Panc1 (cell line): Measurements from ENCODE around the gene RANBP1. TPM values are rescaled to one million over a fixed set of nuclear protein-coding genes. Genes with fewer than 3 reads are reported as not detected.

Experiments
- ATAC-seq: fragments of 200-7000 bp; cut with Tn5 transposase; 2 replicates; pipeline ENCODE4 v1.9.1; 2020; ENCODE audit warnings: mild to moderate bottlenecking, moderate library complexity
- BruUV-seq: library from RNA; stranded (reverse); fragments of 400-500 nt; replicated peaks from 2 replicates; lab custom pipeline; 2021; lab: Mats Ljungman, UMichigan
- CTCF ChIA-PET: fragments of 300-600 bp; sonication (Branson Sonifier 250); formaldehyde crosslinking; loops from one replicate; lab custom pipeline; 2022; ENCODE audit warnings: antibody characterized with exemption; lab: Charles Lee
- POLR2A ChIA-PET: fragments of 300-600 bp; sonication (Branson Sonifier 250); formaldehyde crosslinking; loops from one replicate; lab custom pipeline; 2022; ENCODE audit warnings: antibody characterized with exemption; lab: Charles Lee
- DNase-seq: peaks from one replicate; pipeline ENCODE4 v3.0.0-alpha.2; 2010; ENCODE audit warnings: low read depth, low spot score
- H3K27ac ChIP-seq: 2 replicates; pipeline ENCODE4 v1.5.1; 2011; ENCODE audit warnings: mild to moderate bottlenecking, low read length, inconsistent platforms
- H3K27me3 ChIP-seq: fragments of 200-500 bp; sonication (Bioruptor generic); 2 replicates; pipeline ENCODE4 v1.6.0; 2014; ENCODE audit warnings: low read length, inconsistent platforms; ENCODE audit not compliant: control insufficient read depth, insufficient read depth
- H3K36me3 ChIP-seq: fragments of 200-500 bp; sonication (Bioruptor generic); 2 replicates; pipeline ENCODE4 v1.5.1; 2014; ENCODE audit warnings: inconsistent platforms, mild to moderate bottlenecking, low read length, moderate library complexity; ENCODE audit not compliant: control insufficient read depth, insufficient read depth
- H3K4me1 ChIP-seq: 2 replicates; pipeline ENCODE4 v1.5.1; 2011; ENCODE audit warnings: inconsistent platforms, mild to moderate bottlenecking, low read length, moderate library complexity; ENCODE audit not compliant: control insufficient read depth, insufficient read depth
- H3K4me3 ChIP-seq, 2 experiments: 2 replicates each; pipeline ENCODE4 v1.5.1; 2011 to 2012; ENCODE audit warnings: low read depth in 2 of 2, low read length in 2 of 2, mild to moderate bottlenecking in 2 of 2, inconsistent platforms in 1 of 2, moderate library complexity in 1 of 2
- H3K9me3 ChIP-seq: fragments of 200-500 bp; sonication (Bioruptor generic); 2 replicates; pipeline ENCODE4 v1.5.1; 2014; ENCODE audit warnings: low read depth, mild to moderate bottlenecking, inconsistent platforms, low read length, moderate library complexity; ENCODE audit not compliant: control insufficient read depth, insufficient read depth
- POLR2AphosphoS5 ChIP-seq: IDR thresholded peaks from 2 replicates; pipeline ENCODE4 v1.6.1; 2012; ENCODE audit warnings: mild to moderate bottlenecking, low read depth, low read length, moderate library complexity
- SIN3A ChIP-seq: IDR thresholded peaks from 2 replicates; pipeline ENCODE4 v1.6.1; 2012; ENCODE audit warnings: low read depth, mild to moderate bottlenecking, low read length, moderate library complexity, borderline replicate concordance; ENCODE audit not compliant: insufficient read depth
- TCF7L2 ChIP-seq: IDR thresholded peaks from 2 replicates; pipeline ENCODE4 v1.6.1; 2011; ENCODE audit warnings: mild to moderate bottlenecking, low read depth, low read length, inconsistent platforms
- in situ Hi-C: cut with HindIII; loops from 2 replicates; pipeline ENCODE4 v1.10.0; 2016; ENCODE audit warnings: low sequenced_read_pairs, low pct_unique_long_range_greater_than_20kb
- intact Hi-C: fragments of 100-400 bp; cut with micrococcal nuclease; formaldehyde crosslinking; loops from one replicate; pipeline ENCODE4 v1.10.0; 2022; ENCODE audit not compliant: unreplicated experiment
- total RNA-seq: library from RNA; stranded (reverse); gene quantifications from one replicate; pipeline ENCODE4 v1.2.1, GENCODE V29; 2021; ENCODE audit not compliant: unreplicated experiment
- TF ChIP-seq, protein P1 (sequence below), 2 experiments: IDR thresholded peaks; 2 replicates each; pipeline ENCODE4 v1.6.1; 2011 to 2012; ENCODE audit warnings: low read depth in 2 of 2, control low read depth in 1 of 2, low read length in 1 of 2, mild to moderate bottlenecking in 1 of 2, moderate library complexity in 1 of 2; ENCODE audit not compliant: insufficient read depth in 1 of 2
- TF ChIP-seq, protein P2 (sequence below): fragments of 450-650 bp; IDR thresholded peaks from 2 replicates; pipeline ENCODE4 v1.5.1; 2017; ENCODE audit warnings: mild to moderate bottlenecking

RANBP1 gene
- total RNA-seq, 1 experiment from 2014 or later: 232 TPM

DNA sequence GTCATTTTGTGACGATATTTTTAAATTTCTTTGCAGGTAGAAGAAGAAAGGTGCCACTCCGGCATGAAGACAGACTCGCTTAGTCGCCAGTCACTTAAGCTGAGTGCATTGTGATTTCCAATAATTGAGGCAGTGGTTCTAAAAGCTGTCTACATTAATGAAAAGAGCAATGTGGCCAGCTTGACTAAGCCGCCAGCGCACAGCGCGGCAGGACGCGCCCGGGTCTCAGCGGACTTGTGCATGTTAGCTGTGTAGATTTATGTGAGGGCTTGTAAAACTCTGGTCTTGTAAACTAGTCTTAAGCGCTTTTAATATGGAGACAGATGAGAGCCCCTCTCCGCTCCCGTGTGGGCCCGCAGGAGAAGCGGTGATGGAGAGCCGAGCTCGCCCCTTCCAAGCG lies 30.3 kb upstream of the RANBP1 start:
- H3K4me1 ChIP-seq: peaks cover 11% of the 10 kb centered on the region
- H3K27me3 ChIP-seq: no peaks in the 10 kb centered on the region
- POLR2A ChIA-PET: no interaction called here
- in situ Hi-C loops (no loop called here), intact Hi-C loops (no loop called here)
- ATAC-seq (no peak), DNase-seq (no peak)
- H3K4me3 ChIP-seq: no peak overlapping the region
- no TSS peak for BruUV-seq
- H3K9me3 ChIP-seq: no peaks in the 10 kb centered on the region
- no peak overlapping the region for H3K27ac ChIP-seq
- TF ChIP-seq, protein P1, sequence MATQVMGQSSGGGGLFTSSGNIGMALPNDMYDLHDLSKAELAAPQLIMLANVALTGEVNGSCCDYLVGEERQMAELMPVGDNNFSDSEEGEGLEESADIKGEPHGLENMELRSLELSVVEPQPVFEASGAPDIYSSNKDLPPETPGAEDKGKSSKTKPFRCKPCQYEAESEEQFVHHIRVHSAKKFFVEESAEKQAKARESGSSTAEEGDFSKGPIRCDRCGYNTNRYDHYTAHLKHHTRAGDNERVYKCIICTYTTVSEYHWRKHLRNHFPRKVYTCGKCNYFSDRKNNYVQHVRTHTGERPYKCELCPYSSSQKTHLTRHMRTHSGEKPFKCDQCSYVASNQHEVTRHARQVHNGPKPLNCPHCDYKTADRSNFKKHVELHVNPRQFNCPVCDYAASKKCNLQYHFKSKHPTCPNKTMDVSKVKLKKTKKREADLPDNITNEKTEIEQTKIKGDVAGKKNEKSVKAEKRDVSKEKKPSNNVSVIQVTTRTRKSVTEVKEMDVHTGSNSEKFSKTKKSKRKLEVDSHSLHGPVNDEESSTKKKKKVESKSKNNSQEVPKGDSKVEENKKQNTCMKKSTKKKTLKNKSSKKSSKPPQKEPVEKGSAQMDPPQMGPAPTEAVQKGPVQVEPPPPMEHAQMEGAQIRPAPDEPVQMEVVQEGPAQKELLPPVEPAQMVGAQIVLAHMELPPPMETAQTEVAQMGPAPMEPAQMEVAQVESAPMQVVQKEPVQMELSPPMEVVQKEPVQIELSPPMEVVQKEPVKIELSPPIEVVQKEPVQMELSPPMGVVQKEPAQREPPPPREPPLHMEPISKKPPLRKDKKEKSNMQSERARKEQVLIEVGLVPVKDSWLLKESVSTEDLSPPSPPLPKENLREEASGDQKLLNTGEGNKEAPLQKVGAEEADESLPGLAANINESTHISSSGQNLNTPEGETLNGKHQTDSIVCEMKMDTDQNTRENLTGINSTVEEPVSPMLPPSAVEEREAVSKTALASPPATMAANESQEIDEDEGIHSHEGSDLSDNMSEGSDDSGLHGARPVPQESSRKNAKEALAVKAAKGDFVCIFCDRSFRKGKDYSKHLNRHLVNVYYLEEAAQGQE (IDR thresholded peaks at IDR 0.05; ENCODE audit: insufficient read depth in 1 of 2, low read depth in 2 of 2, low read length in 1 of 2): no peak
- TF ChIP-seq TCF7L2 (no peak), POLR2AphosphoS5 (no peak), SIN3A (no peak)
- TF ChIP-seq, protein P2, sequence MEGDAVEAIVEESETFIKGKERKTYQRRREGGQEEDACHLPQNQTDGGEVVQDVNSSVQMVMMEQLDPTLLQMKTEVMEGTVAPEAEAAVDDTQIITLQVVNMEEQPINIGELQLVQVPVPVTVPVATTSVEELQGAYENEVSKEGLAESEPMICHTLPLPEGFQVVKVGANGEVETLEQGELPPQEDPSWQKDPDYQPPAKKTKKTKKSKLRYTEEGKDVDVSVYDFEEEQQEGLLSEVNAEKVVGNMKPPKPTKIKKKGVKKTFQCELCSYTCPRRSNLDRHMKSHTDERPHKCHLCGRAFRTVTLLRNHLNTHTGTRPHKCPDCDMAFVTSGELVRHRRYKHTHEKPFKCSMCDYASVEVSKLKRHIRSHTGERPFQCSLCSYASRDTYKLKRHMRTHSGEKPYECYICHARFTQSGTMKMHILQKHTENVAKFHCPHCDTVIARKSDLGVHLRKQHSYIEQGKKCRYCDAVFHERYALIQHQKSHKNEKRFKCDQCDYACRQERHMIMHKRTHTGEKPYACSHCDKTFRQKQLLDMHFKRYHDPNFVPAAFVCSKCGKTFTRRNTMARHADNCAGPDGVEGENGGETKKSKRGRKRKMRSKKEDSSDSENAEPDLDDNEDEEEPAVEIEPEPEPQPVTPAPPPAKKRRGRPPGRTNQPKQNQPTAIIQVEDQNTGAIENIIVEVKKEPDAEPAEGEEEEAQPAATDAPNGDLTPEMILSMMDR: no peak
- peaks cover 3% of the 10 kb centered on the region for H3K36me3 ChIP-seq
- CTCF ChIA-PET: interaction anchor here (0.7 kb wide), 1 partner anchor 10 kb away, joined by 4 read pairs; no protein-coding TSS in a partner anchor

DNA sequence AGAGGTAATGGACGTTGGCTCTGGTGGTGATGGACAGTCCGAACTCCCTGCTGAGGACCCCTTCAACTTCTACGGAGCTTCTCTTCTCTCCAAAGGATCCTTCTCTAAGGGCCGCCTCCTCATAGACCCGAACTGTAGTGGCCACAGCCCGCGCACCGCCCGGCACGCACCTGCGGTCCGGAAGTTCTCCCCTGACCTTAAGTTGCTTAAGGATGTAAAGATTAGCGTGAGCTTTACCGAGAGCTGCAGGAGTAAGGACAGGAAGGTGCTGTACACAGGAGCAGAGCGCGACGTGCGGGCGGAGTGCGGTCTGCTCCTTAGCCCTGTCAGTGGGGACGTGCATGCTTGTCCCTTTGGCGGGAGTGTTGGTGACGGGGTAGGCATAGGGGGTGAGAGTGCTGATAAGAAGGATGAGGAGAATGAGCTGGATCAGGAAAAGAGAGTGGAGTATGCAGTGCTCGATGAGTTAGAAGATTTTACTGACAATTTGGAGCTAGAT lies 29.8 kb upstream of the RANBP1 start:
- in situ Hi-C loops: no loop called here
- Histone ChIP-seq H3K27me3 (no peaks in the 10 kb centered on the region), H3K9me3 (no peaks in the 10 kb centered on the region), H3K4me1 (peaks cover 11% of the 10 kb centered on the region), H3K27ac (no peak overlapping the region), H3K36me3 (peaks cover 3% of the 10 kb centered on the region), H3K4me3 (no peak overlapping the region)
- ChIA-PET POLR2A (no interaction called here), CTCF (interaction anchor here (0.7 kb wide), 1 partner anchor 366 kb away, joined by 3 read pairs; no protein-coding TSS in a partner anchor)
- intact Hi-C loops: no loop called here
- no TSS peak for BruUV-seq
- DNase-seq: no peak
- ATAC-seq: no peak
- TF ChIP-seq POLR2AphosphoS5: no peak
- TF ChIP-seq, protein P1 (IDR thresholded peaks at IDR 0.05; ENCODE audit: insufficient read depth in 1 of 2, low read depth in 2 of 2, low read length in 1 of 2): no peak
- no peak for TF ChIP-seq TCF7L2
- TF ChIP-seq, protein P2: no peak
- no peak for TF ChIP-seq SIN3A
